ENCODE measurements around the gene B4GAT1.
"Not testable (repeated sequence)": the region's sequence is repeated elsewhere in the genome, so short reads cannot be mapped to it uniquely, and the experiment has no call there.

B4GAT1 gene

GRCh38 chr11:66311965-66312548 lies 35.4 kb downstream of the B4GAT1 start:
- DNase-seq (ENCODE audit: low read depth in 1 of 2, low spot score in 1 of 2) = peak; percentile 79 to 97

- DNase-seq (ENCODE audit: low read depth in 1 of 2, low spot score in 1 of 2) = no peak
Measured at GRCh38 chr11:66311470-66311964, 35.9 kb downstream of the B4GAT1 start.

- not testable (repeated sequence) for DNase-seq (ENCODE audit: low read depth in 1 of 2, low spot score in 1 of 2)
Measured at GRCh38 chr11:66310803-66311440, 36.5 kb downstream of the B4GAT1 start.

GRCh38 chr11:66310324-66310723 lies 37.1 kb downstream of the B4GAT1 start:
- DNase-seq (ENCODE audit: low read depth in 1 of 2, low spot score in 1 of 2) = no peak

- DNase-seq (ENCODE audit: low read depth in 1 of 2, low spot score in 1 of 2) = no peak
Measured at GRCh38 chr11:66309475-66309874, 38.0 kb downstream of the B4GAT1 start.

- DNase-seq (ENCODE audit: low read depth in 1 of 2, low spot score in 1 of 2) = no peak
Measured at GRCh38 chr11:66302656-66303055, 44.8 kb downstream of the B4GAT1 start.

- no peak for DNase-seq (ENCODE audit: low read depth in 1 of 2, low spot score in 1 of 2)
Measured at GRCh38 chr11:66299186-66299585, 48.2 kb downstream of the B4GAT1 start.

- DNase-seq (ENCODE audit: low read depth in 1 of 2, low spot score in 1 of 2) = no peak
Measured at GRCh38 chr11:66297610-66298009, 49.8 kb downstream of the B4GAT1 start.
